ENCODE measurements around the gene ESYT2. TPM values are rescaled to one million over a fixed set of nuclear protein-coding genes. Genes with fewer than 3 reads are reported as not detected.

ESYT2 gene
- total and polyA plus RNA-seq, 2 donors (not counting 1 experiment from before 2014, with no cell fraction given) = 66.0 to 93.0 TPM

DNA sequence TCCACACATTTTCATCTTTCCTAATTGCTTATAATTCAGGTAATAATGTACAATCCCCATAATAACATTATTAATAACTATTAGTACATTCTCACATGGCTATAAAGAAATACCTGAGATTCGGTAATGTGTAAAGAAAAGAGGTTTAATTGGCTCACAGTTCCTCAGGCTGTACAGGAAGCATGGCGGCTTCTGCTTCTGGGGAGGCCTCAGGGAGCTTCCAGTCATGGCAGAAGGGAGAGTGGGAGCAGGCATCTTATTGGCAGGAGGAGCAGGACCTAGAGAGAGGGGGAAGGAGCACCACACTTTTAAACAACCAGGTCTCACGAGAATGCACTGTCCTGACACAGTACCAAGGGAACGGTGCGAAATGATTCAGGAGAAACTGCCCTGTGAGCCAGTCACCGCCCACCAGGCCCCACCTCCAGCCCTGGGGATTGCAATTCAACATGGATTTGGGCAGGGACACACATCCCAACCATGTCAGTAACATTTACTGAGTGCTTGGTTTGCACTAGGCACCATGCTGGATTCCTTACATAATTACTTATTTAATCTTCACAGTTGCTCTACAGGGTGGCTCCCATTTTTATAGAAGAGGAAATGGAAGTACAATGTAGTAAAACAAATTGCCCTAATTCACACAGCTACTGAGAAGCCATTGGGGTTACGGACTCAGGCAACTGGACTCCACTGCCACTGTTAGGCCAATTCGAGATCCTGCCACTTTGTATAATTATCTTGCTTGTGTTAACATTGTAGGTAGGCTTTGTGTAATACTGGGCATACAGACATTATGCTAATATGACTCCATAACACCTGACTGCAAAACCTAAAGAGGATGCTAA lies 8.7 kb upstream of the ESYT2 start:
- H3K4me2 ChIP-seq (ENCODE audit: extremely low read depth, insufficient read depth, low read length) = no peak overlapping the region
- no peak overlapping the region for H3K27ac ChIP-seq (ENCODE audit: insufficient read depth, low read length)
- TF ChIP-seq, protein P1, sequence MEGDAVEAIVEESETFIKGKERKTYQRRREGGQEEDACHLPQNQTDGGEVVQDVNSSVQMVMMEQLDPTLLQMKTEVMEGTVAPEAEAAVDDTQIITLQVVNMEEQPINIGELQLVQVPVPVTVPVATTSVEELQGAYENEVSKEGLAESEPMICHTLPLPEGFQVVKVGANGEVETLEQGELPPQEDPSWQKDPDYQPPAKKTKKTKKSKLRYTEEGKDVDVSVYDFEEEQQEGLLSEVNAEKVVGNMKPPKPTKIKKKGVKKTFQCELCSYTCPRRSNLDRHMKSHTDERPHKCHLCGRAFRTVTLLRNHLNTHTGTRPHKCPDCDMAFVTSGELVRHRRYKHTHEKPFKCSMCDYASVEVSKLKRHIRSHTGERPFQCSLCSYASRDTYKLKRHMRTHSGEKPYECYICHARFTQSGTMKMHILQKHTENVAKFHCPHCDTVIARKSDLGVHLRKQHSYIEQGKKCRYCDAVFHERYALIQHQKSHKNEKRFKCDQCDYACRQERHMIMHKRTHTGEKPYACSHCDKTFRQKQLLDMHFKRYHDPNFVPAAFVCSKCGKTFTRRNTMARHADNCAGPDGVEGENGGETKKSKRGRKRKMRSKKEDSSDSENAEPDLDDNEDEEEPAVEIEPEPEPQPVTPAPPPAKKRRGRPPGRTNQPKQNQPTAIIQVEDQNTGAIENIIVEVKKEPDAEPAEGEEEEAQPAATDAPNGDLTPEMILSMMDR (conservative IDR thresholded peaks at IDR 0.05 in 1 of 2, IDR thresholded peaks at IDR 0.05 in 1 of 2; ENCODE audit: low read depth in 1 of 2, low read length in 2 of 2) = no peak
- TF ChIP-seq EZH2 (IDR thresholded peaks at IDR 0.05; ENCODE audit: low read length, missing control alignments) = no peak
- H3K4me1 ChIP-seq (ENCODE audit: control insufficient read depth, extremely low read depth, insufficient read depth, low read length) = no peaks in the 10 kb centered on the region
- no peaks in the 10 kb centered on the region for H4K20me1 ChIP-seq (ENCODE audit: control insufficient read depth, extremely low read depth, insufficient read depth, low read length)
- no peaks in the 10 kb centered on the region for H3K79me2 ChIP-seq (ENCODE audit: control insufficient read depth, insufficient read depth, low read length)
- no peak for DNase-seq (ENCODE audit: low read depth in 2 of 2)
- H3K4me3 ChIP-seq (replicated peaks in 1 of 4; ENCODE audit: control extremely low read depth in 1 of 4, insufficient read depth in 1 of 4, low read depth in 3 of 4, low read length in 4 of 4) = no peak overlapping the region
- no peaks in the 10 kb centered on the region for H3K36me3 ChIP-seq (ENCODE audit: control insufficient read depth, insufficient read depth, low read length)
- H2AFZ ChIP-seq (ENCODE audit: low read length) = no peak overlapping the region
- H3K27me3 ChIP-seq (ENCODE audit: control insufficient read depth, insufficient read depth, low read length) = no peaks in the 10 kb centered on the region
- H3K9me3 ChIP-seq (ENCODE audit: control insufficient read depth, insufficient read depth, low read depth, low read length) = no peaks in the 10 kb centered on the region
- no peak overlapping the region for H3K9ac ChIP-seq (ENCODE audit: insufficient read depth, low read length)

DNA sequence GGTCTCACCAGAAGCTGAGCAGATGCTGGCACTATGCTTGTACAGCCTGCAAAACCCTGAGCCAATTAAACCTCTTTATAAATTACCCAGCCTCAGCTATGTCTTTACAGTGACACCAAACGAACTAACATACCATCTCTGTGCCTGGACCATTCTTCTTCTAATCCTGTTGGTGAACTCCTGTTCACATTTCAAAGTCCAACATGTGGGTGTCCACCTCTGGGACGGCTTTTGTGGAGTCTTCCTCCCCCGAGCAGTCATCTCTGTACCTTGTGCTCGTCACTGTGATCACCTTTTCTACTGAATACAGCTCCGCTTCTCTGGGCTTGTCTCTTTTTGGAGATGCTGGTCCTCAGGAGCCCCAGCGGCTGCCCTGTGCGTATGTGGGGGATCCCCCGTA lies 7.4 kb upstream of the ESYT2 start:
- H3K9me3 ChIP-seq (ENCODE audit: control insufficient read depth, insufficient read depth, low read depth, low read length) = no peaks in the 10 kb centered on the region
- no peak overlapping the region for H3K4me3 ChIP-seq (replicated peaks in 1 of 4; ENCODE audit: control extremely low read depth in 1 of 4, insufficient read depth in 1 of 4, low read depth in 3 of 4, low read length in 4 of 4)
- no peak overlapping the region for H2AFZ ChIP-seq (ENCODE audit: low read length)
- H3K4me1 ChIP-seq (ENCODE audit: control insufficient read depth, extremely low read depth, insufficient read depth, low read length) = no peaks in the 10 kb centered on the region
- no peaks in the 10 kb centered on the region for H4K20me1 ChIP-seq (ENCODE audit: control insufficient read depth, extremely low read depth, insufficient read depth, low read length)
- H3K4me2 ChIP-seq (ENCODE audit: extremely low read depth, insufficient read depth, low read length) = no peak overlapping the region
- DNase-seq (ENCODE audit: low read depth in 2 of 2) = no peak
- TF ChIP-seq, protein P1 (conservative IDR thresholded peaks at IDR 0.05 in 1 of 2, IDR thresholded peaks at IDR 0.05 in 1 of 2; ENCODE audit: low read depth in 1 of 2, low read length in 2 of 2) = no peak
- no peak for TF ChIP-seq EZH2 (IDR thresholded peaks at IDR 0.05; ENCODE audit: low read length, missing control alignments)
- no peak overlapping the region for H3K9ac ChIP-seq (ENCODE audit: insufficient read depth, low read length)
- no peak overlapping the region for H3K27ac ChIP-seq (ENCODE audit: insufficient read depth, low read length)
- no peaks in the 10 kb centered on the region for H3K36me3 ChIP-seq (ENCODE audit: control insufficient read depth, insufficient read depth, low read length)
- H3K27me3 ChIP-seq (ENCODE audit: control insufficient read depth, insufficient read depth, low read length) = no peaks in the 10 kb centered on the region
- no peaks in the 10 kb centered on the region for H3K79me2 ChIP-seq (ENCODE audit: control insufficient read depth, insufficient read depth, low read length)

DNA sequence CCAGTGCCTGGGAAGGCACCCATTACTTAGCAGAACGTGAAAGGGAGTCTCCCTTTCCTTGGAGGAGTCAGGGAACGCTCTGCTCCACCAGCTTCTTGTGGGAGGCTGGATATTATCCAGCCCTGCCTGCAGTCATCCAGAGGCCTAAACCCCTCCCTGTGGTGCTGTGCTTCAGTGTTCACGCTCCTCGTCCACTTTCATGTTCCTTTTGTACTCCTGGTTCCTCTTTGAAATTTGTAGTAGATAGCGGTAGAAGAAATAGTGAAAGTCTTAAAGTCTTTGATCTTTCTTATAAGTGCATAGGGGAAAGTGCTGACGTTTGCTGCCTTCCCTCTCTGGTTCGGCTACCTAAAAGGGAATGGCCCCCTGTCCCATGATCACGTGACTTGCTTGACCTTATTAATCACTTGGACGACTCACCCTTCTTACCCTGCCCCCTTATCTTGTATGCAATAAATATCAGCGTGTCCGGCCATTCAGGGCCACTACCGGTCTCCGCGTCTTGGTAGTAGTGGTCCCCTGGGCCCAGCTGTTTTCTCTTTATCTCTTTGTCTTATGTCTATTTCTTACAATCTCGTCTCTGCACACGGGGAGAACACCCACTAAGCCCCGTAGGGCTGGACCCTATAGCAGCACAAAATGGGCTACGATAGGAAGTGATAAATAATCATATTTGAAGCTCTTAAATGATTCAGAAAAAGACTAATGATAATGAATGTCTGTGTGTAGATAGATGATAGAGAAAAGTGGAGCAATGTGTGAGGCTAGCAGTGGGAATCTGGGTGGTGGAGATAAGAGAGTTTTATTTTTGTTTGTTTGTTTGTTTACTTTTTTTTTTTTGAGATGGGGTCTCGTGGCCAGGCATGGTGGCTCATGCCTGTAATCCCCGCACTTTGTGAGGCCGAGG lies 5.8 kb upstream of the ESYT2 start:
- DNase-seq (ENCODE audit: low read depth in 2 of 2) = no peak
- peaks cover 2% of the 10 kb centered on the region for H3K4me1 ChIP-seq (ENCODE audit: control insufficient read depth, extremely low read depth, insufficient read depth, low read length)
- H2AFZ ChIP-seq (ENCODE audit: low read length) = no peak overlapping the region
- H3K4me3 ChIP-seq (replicated peaks in 1 of 4; ENCODE audit: control extremely low read depth in 1 of 4, insufficient read depth in 1 of 4, low read depth in 3 of 4, low read length in 4 of 4) = no peak overlapping the region
- TF ChIP-seq EZH2 (IDR thresholded peaks at IDR 0.05; ENCODE audit: low read length, missing control alignments) = no peak
- TF ChIP-seq, protein P1 (conservative IDR thresholded peaks at IDR 0.05 in 1 of 2, IDR thresholded peaks at IDR 0.05 in 1 of 2; ENCODE audit: low read depth in 1 of 2, low read length in 2 of 2) = no peak
- no peaks in the 10 kb centered on the region for H4K20me1 ChIP-seq (ENCODE audit: control insufficient read depth, extremely low read depth, insufficient read depth, low read length)
- H3K9me3 ChIP-seq (ENCODE audit: control insufficient read depth, insufficient read depth, low read depth, low read length) = no peaks in the 10 kb centered on the region
- H3K9ac ChIP-seq (ENCODE audit: insufficient read depth, low read length) = no peak overlapping the region
- no peaks in the 10 kb centered on the region for H3K27me3 ChIP-seq (ENCODE audit: control insufficient read depth, insufficient read depth, low read length)
- no peaks in the 10 kb centered on the region for H3K79me2 ChIP-seq (ENCODE audit: control insufficient read depth, insufficient read depth, low read length)
- H3K27ac ChIP-seq (ENCODE audit: insufficient read depth, low read length) = no peak overlapping the region
- no peaks in the 10 kb centered on the region for H3K36me3 ChIP-seq (ENCODE audit: control insufficient read depth, insufficient read depth, low read length)
- no peak overlapping the region for H3K4me2 ChIP-seq (ENCODE audit: extremely low read depth, insufficient read depth, low read length)

Data from fibroblast of lung (primary cell).